ENCODE data around the gene SEMA3C. TPM values are rescaled to one million over a fixed set of nuclear protein-coding genes. Genes with fewer than 3 reads are reported as not detected.

The SEMA3C gene
- total and polyA plus RNA-seq, 4 experiments from 2014 or later, result 0.47 to 0.50 TPM; not detected in 2

DNA sequence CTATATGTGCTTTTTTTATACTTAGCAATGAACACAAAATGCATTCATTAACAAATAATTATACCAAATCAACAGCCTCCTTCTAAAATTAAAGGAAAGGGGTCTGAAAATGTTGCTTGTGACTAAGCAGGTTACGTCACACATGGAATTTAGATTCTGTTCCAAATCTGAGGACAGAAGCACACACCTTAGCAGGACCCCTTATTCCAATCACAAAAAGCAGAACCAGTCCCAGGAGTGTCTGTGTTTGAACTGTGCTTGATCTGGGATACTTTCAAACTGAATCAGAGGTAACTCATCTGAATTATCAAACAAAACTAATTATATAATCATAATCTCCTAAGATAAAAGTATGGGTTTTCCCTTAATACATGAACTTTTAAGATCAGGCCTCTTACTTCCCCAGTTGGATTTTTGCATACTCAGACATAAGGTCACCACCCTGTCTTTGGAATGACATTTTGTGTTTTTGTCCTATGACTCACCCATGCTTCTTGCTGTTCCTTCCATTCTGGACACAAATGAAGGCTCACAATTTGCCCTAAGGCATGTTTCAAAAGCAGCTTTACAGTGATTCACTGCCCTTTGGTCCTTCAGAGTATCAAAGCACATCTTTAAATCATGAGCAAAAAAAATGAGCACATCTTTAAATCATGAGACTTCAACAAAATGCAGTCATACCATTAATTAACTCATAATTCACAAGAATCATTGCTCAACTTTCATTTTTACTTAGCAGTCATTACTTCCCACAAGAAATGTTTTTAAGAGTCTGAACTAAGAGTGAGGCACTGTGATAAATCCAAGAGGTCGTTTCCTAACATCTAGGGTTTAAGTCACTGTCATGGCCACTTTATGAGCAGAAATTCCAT, 35.5 kb downstream of the SEMA3C start:
- intact Hi-C loops (cut with micrococcal nuclease), result no loop called here
- H3K27ac Mint-ChIP-seq, result no peak overlapping the region
- POLR2A ChIA-PET (ENCODE audit: partially characterized antibody), result no interaction called here
- H3K27me3 ChIP-seq (ENCODE audit: insufficient read depth, low read length), result no peaks in the 10 kb centered on the region
- no peak for DNase-seq
- no peak overlapping the region for H3K27ac ChIP-seq (ENCODE audit: low read depth, low read length)
- H3K9me3 Mint-ChIP-seq, result peaks cover 0 to 11% (median 2%) of the 10 kb centered on the region in 8 donors
- no peaks in the 10 kb centered on the region for H3K36me3 Mint-ChIP-seq
- no peaks in the 10 kb centered on the region for H3K27me3 Mint-ChIP-seq
- no peaks in the 10 kb centered on the region for H3K36me3 ChIP-seq (ENCODE audit: insufficient read depth, low read length)
- H3K9me3 ChIP-seq (ENCODE audit: control insufficient read depth in 1 of 2, low read length in 2 of 2), result no peaks in the 10 kb centered on the region
- no peak overlapping the region for H3K4me3 ChIP-seq (ENCODE audit: low read length in 2 of 2)
- no peaks in the 10 kb centered on the region for H3K4me1 ChIP-seq (ENCODE audit: insufficient read depth, low read length)
- H3K4me3 Mint-ChIP-seq, result no peak overlapping the region
- CTCF ChIA-PET (ENCODE audit: partially characterized antibody), result no interaction called here
- H3K4me1 Mint-ChIP-seq, result no peaks in the 10 kb centered on the region

DNA sequence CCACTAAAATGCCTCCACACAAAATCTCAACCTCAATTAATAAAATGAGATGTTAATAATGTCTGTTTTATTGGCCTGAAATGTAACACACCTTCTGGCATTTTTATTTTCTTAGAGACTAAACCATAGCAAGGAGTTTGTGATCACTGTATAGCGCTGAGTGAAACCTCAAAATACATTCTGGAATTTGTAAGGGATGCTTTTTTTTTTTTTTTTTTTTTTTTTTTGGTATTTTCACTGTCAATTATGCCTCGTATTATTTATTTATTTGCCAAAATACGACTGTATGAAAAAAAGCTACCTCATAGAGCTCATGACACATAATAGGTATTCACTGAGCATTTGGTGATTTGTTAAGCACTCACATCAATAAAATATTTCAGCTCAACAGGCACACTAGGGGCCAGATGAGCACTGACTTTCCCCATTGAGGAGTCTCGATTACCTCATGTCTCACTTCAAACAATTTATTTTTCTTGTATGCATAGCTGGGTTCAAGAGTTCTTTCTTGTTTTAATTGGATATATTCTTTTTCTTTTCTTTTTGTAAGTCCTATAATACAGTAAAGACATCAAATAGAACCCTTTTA, 36.5 kb downstream of the SEMA3C start:
- Histone ChIP-seq H3K36me3 (ENCODE audit: insufficient read depth, low read length) (no peaks in the 10 kb centered on the region), H3K9me3 (ENCODE audit: control insufficient read depth in 1 of 2, low read length in 2 of 2) (no peaks in the 10 kb centered on the region), H3K27ac (ENCODE audit: low read depth, low read length) (no peak overlapping the region), H3K27me3 (ENCODE audit: insufficient read depth, low read length) (no peaks in the 10 kb centered on the region), H3K4me3 (ENCODE audit: low read length in 2 of 2) (no peak overlapping the region), H3K4me1 (ENCODE audit: insufficient read depth, low read length) (no peaks in the 10 kb centered on the region)
- CTCF ChIA-PET (ENCODE audit: partially characterized antibody), result no interaction called here
- Mint-ChIP-seq H3K4me1 (no peaks in the 10 kb centered on the region), H3K4me3 (no peak overlapping the region), H3K36me3 (no peaks in the 10 kb centered on the region), H3K27me3 (no peaks in the 10 kb centered on the region), H3K9me3 (peaks cover 0 to 11% (median 3%) of the 10 kb centered on the region in 8 donors), H3K27ac (no peak overlapping the region)
- POLR2A ChIA-PET (ENCODE audit: partially characterized antibody), result no interaction called here
- intact Hi-C loops (cut with micrococcal nuclease), result no loop called here
- no peak for DNase-seq

DNA sequence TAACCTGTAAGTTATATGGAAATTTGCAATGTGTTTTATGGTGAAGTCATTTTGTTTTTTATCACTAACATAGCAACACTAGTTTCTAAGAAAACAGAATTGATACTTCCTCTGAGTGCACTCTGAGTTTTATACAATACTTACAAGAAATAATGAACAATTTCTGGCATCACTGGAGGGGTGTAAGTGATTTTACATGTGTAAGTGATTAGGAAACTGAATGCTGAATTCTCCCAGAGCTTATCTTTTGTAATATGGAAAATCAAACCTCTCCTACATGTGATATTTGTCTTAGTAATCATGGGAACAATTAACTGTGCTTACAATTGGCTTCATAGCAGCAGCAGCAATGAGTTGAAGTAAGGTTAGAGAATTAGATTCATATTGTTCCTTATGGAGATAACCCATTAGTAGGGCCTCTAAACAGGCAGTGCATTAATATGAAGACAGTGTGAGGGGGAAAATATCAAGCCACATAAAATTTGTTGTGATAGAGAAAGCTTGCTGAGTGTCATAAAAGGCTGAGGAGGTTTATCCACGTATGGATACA, 37.4 kb downstream of the SEMA3C start:
- Histone ChIP-seq H3K4me1 (ENCODE audit: insufficient read depth, low read length) (no peaks in the 10 kb centered on the region), H3K4me3 (ENCODE audit: low read length in 2 of 2) (no peak overlapping the region), H3K36me3 (ENCODE audit: insufficient read depth, low read length) (no peaks in the 10 kb centered on the region), H3K9me3 (ENCODE audit: control insufficient read depth in 1 of 2, low read length in 2 of 2) (no peaks in the 10 kb centered on the region), H3K27ac (ENCODE audit: low read depth, low read length) (no peak overlapping the region), H3K27me3 (ENCODE audit: insufficient read depth, low read length) (no peaks in the 10 kb centered on the region)
- DNase-seq, result no peak
- ChIA-PET POLR2A (ENCODE audit: partially characterized antibody) (no interaction called here), CTCF (ENCODE audit: partially characterized antibody) (no interaction called here)
- intact Hi-C loops (cut with micrococcal nuclease), result no loop called here
- no peak overlapping the region for H3K4me3 Mint-ChIP-seq
- no peak overlapping the region for H3K27ac Mint-ChIP-seq
- H3K9me3 Mint-ChIP-seq, result peaks cover 0 to 13% (median 4%) of the 10 kb centered on the region in 8 donors
- H3K4me1 Mint-ChIP-seq, result no peaks in the 10 kb centered on the region
- no peaks in the 10 kb centered on the region for H3K36me3 Mint-ChIP-seq
- no peaks in the 10 kb centered on the region for H3K27me3 Mint-ChIP-seq

DNA sequence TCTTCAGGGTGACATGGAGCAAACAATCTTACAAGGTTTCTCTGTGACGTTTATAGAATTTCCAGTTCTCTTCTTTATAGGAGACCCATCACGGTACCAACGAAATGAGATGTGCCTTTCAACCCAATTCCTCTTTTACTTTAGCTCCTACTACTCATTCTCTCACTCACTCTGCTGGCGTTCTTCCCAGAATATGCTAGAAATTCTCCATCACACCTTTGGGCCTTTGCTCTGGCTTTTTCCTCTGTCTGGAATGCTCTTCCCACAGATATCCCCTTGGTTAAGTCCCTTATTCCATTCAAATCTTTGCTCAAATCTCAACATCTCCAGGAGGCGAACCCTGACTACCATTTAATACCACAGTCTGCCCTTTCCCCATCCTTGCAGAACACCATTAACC, 39.0 kb downstream of the SEMA3C start:
- no peaks in the 10 kb centered on the region for H3K36me3 ChIP-seq (ENCODE audit: insufficient read depth, low read length)
- no peaks in the 10 kb centered on the region for H3K4me1 ChIP-seq (ENCODE audit: insufficient read depth, low read length)
- Mint-ChIP-seq H3K27ac (no peak overlapping the region), H3K27me3 (no peaks in the 10 kb centered on the region), H3K4me3 (no peak overlapping the region), H3K4me1 (no peaks in the 10 kb centered on the region), H3K9me3 (peaks cover 0 to 16% (median 6%) of the 10 kb centered on the region in 8 donors), H3K36me3 (no peaks in the 10 kb centered on the region)
- ChIA-PET POLR2A (ENCODE audit: partially characterized antibody) (no interaction called here), CTCF (ENCODE audit: partially characterized antibody) (no interaction called here)
- DNase-seq, result no peak
- no peaks in the 10 kb centered on the region for H3K9me3 ChIP-seq (ENCODE audit: control insufficient read depth in 1 of 2, low read length in 2 of 2)
- H3K27me3 ChIP-seq (ENCODE audit: insufficient read depth, low read length), result no peaks in the 10 kb centered on the region
- H3K27ac ChIP-seq (ENCODE audit: low read depth, low read length), result no peak overlapping the region
- intact Hi-C loops (cut with micrococcal nuclease), result no loop called here
- no peak overlapping the region for H3K4me3 ChIP-seq (ENCODE audit: low read length in 2 of 2)

DNA sequence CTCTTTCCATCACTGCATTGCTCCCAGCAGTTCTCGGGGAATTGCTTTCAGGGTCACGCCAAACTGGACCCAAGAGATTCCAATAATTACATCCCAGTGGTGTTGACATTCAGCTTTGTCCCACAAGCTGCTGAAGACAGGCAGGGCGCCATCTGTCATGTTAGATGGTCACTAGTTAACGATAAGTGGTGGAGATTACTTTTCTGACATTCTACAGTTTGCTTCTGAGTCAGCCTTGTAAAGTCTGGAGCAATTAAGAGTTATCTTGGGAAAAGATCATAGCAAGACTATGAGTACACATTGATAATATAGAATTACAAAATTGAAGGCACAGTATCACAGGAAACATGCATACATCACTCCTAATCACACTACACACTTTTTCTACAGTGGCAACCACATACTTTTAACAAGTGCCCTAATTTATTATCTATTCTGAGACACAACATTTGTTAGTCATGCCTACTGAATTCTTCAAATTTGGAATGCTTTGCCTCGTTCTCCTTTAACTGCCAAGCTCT, 41.9 kb downstream of the SEMA3C start:
- no peak for DNase-seq
- ChIA-PET CTCF (ENCODE audit: partially characterized antibody) (no interaction called here), POLR2A (ENCODE audit: partially characterized antibody) (no interaction called here)
- no peaks in the 10 kb centered on the region for H3K36me3 Mint-ChIP-seq
- Histone ChIP-seq H3K4me1 (ENCODE audit: insufficient read depth, low read length) (no peaks in the 10 kb centered on the region), H3K4me3 (ENCODE audit: low read length in 2 of 2) (no peak overlapping the region), H3K36me3 (ENCODE audit: insufficient read depth, low read length) (no peaks in the 10 kb centered on the region), H3K27ac (ENCODE audit: low read depth, low read length) (no peak overlapping the region), H3K27me3 (ENCODE audit: insufficient read depth, low read length) (no peaks in the 10 kb centered on the region), H3K9me3 (ENCODE audit: control insufficient read depth in 1 of 2, low read length in 2 of 2) (no peaks in the 10 kb centered on the region)
- no peaks in the 10 kb centered on the region for H3K4me1 Mint-ChIP-seq
- H3K4me3 Mint-ChIP-seq, result no peak overlapping the region
- no peak overlapping the region for H3K27ac Mint-ChIP-seq
- peaks cover 0 to 16% (median 7%) of the 10 kb centered on the region in 8 donors for H3K9me3 Mint-ChIP-seq
- intact Hi-C loops (cut with micrococcal nuclease), result no loop called here
- no peaks in the 10 kb centered on the region for H3K27me3 Mint-ChIP-seq

DNA sequence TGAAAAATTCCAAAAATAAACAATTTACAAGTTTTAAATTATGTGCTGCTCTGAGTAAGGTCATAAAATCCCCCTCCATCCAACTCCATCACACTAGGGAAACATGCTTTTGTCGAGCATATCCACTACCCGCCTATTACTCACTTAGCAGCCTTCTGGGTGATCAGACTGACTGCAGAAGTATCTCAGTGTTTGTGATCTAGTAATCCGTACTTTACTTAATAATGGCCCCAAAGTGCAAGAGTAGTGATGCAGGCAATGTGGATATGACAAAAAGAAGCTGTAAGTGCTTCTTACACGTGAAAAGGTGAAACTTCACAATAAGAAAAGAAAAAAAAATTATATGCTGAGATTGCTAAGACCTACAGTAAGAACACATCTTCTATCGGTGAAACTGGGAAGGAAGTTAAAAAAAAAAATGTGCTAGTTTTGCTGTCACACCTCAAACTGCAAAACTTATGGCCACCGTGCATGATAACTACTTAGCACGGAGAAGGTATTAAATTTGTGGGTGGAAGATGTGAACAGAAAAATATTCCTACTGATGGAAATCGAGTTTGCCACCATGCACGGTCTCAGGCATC, 43.2 kb downstream of the SEMA3C start:
- Mint-ChIP-seq H3K4me1 (no peaks in the 10 kb centered on the region), H3K4me3 (no peak overlapping the region), H3K27ac (no peak overlapping the region), H3K36me3 (no peaks in the 10 kb centered on the region), H3K27me3 (no peaks in the 10 kb centered on the region), H3K9me3 (peaks cover 0 to 15% (median 6%) of the 10 kb centered on the region in 8 donors)
- Histone ChIP-seq H3K27ac (ENCODE audit: low read depth, low read length) (no peak overlapping the region), H3K4me3 (ENCODE audit: low read length in 2 of 2) (no peak overlapping the region), H3K4me1 (ENCODE audit: insufficient read depth, low read length) (no peaks in the 10 kb centered on the region), H3K27me3 (ENCODE audit: insufficient read depth, low read length) (no peaks in the 10 kb centered on the region), H3K36me3 (ENCODE audit: insufficient read depth, low read length) (no peaks in the 10 kb centered on the region), H3K9me3 (ENCODE audit: control insufficient read depth in 1 of 2, low read length in 2 of 2) (no peaks in the 10 kb centered on the region)
- POLR2A ChIA-PET (ENCODE audit: partially characterized antibody), result no interaction called here
- intact Hi-C loops (cut with micrococcal nuclease), result no loop called here
- DNase-seq, result no peak
- CTCF ChIA-PET (ENCODE audit: partially characterized antibody), result no interaction called here

DNA sequence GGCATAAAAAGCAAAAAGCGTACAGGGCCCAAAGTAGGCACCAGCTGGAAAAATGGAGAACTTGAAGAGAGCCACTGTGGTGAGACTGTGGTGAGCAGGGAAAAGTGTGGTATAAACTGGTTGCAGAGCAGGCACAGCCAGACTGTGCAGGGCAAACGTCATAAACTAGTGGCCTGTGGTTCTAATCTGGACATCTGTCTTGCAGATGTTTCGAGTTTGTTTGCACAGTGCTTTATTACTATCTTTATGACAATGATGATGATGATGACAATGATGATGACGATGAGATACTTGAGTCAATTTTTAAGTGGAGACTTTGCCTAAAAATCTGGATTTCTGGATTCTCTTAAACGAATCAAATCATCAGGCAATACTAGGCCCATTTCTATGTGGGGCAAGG, 45.7 kb downstream of the SEMA3C start:
- H3K27ac ChIP-seq (ENCODE audit: low read depth, low read length), result no peak overlapping the region
- H3K9me3 ChIP-seq (ENCODE audit: control insufficient read depth in 1 of 2, low read length in 2 of 2), result no peaks in the 10 kb centered on the region
- peaks cover 0 to 13% (median 5%) of the 10 kb centered on the region in 8 donors for H3K9me3 Mint-ChIP-seq
- ChIA-PET POLR2A (ENCODE audit: partially characterized antibody) (no interaction called here), CTCF (ENCODE audit: partially characterized antibody) (no interaction called here)
- H3K27me3 ChIP-seq (ENCODE audit: insufficient read depth, low read length), result no peaks in the 10 kb centered on the region
- H3K27me3 Mint-ChIP-seq, result no peaks in the 10 kb centered on the region
- H3K36me3 ChIP-seq (ENCODE audit: insufficient read depth, low read length), result no peaks in the 10 kb centered on the region
- H3K4me3 Mint-ChIP-seq, result no peak overlapping the region
- H3K4me1 ChIP-seq (ENCODE audit: insufficient read depth, low read length), result no peaks in the 10 kb centered on the region
- no peaks in the 10 kb centered on the region for H3K36me3 Mint-ChIP-seq
- H3K27ac Mint-ChIP-seq, result no peak overlapping the region
- H3K4me3 ChIP-seq (ENCODE audit: low read length in 2 of 2), result no peak overlapping the region
- intact Hi-C loops (cut with micrococcal nuclease), result no loop called here
- no peaks in the 10 kb centered on the region for H3K4me1 Mint-ChIP-seq
- no peak for DNase-seq

All from CD4-positive, alpha-beta memory T cell (primary cell).